Measurements from ENCODE around the gene DGKD.
A peak's percentile ranks its signal among the peaks of the same experiment; 100 is the strongest.
"Not testable (repeated sequence)": the region's sequence is repeated elsewhere in the genome, so short reads cannot be mapped to it uniquely, and the experiment has no call there.

The DGKD gene

GRCh38 chr2:233368756-233369155, 14.5 kb downstream of the DGKD start:
- peaks cover 60% of the 10 kb centered on the region for H3K4me1 Mint-ChIP-seq
- H3K4me3 Mint-ChIP-seq: no peak overlapping the region
- H3K9me3 Mint-ChIP-seq: no peaks in the 10 kb centered on the region
- H3K36me3 Mint-ChIP-seq: peaks cover 15% of the 10 kb centered on the region
- no peaks in the 10 kb centered on the region for H3K27me3 Mint-ChIP-seq
- H3K27ac Mint-ChIP-seq: no peak overlapping the region

- Mint-ChIP-seq H3K4me1 (peaks cover 57% of the 10 kb centered on the region), H3K27ac (no peak overlapping the region), H3K36me3 (peaks cover 12% of the 10 kb centered on the region), H3K27me3 (no peaks in the 10 kb centered on the region), H3K4me3 (no peak overlapping the region), H3K9me3 (no peaks in the 10 kb centered on the region)
These were observed 15.2 kb downstream of the DGKD start for GRCh38 chr2:233369462-233369861.

DNA sequence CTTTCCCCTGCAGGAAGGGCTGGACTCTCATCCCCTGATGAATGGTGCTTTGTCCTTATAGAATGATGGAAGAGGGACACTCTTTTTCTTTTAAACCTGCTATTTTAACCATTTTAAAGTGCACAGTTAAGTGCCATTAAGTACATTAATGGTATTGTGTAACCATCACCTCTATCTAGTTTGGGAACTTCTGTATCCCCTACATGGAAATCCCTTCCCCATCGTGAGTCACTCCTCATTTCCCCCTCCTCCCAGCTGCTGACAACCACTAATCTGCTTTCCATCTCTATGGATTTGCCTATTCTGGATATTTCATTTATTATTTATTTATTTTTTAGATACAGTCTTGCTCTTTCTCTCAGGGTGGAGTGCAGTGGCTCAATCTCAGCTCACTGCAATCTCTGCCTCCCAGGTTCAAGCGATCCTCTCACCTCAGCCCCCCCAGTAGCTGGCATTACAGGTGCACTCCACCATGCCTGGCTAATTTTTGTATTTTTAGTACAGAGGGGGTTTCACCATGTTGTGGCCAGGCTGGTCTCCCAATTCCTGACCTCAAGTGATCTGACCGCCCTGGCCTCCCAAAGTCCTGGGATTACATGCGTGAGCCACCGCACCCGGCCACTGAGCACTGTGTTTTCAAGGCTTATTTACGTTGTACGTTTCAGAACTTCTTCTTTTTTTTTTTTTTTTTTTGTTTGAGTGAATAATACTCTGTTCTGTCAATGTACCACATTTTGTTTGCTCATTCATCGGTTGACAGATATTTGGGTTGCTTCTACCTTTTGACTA, 15.8 kb downstream of the DGKD start:
- Mint-ChIP-seq H3K27me3 (no peaks in the 10 kb centered on the region), H3K27ac (no peak overlapping the region), H3K4me1 (peaks cover 52% of the 10 kb centered on the region), H3K9me3 (no peaks in the 10 kb centered on the region), H3K4me3 (no peak overlapping the region), H3K36me3 (peaks cover 9% of the 10 kb centered on the region)

DNA sequence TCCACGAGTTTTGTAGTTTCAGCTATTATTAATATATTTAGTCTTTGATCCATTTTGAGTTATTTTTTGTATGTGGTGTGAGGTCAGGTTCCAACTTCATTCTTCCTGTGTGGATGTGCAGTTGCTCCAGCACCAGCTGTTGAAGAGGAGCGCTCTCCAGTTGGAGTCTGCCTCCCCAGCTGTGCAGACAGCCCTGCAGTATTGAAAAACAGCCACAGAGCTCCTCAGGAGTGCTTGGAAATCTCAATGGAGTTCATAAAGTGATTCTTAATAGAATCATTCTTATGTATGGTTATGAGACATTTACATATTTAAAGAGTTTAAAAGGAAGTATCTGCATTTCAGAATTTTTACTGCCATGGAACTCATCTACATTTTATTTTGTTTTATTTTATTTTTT, 17.3 kb downstream of the DGKD start:
- peaks cover 53% of the 10 kb centered on the region for H3K4me1 Mint-ChIP-seq
- no peaks in the 10 kb centered on the region for H3K9me3 Mint-ChIP-seq
- peaks cover 6% of the 10 kb centered on the region for H3K36me3 Mint-ChIP-seq
- no peaks in the 10 kb centered on the region for H3K27me3 Mint-ChIP-seq
- H3K4me3 Mint-ChIP-seq: no peak overlapping the region
- peak overlapping the region; percentile 21 for H3K27ac Mint-ChIP-seq

DNA sequence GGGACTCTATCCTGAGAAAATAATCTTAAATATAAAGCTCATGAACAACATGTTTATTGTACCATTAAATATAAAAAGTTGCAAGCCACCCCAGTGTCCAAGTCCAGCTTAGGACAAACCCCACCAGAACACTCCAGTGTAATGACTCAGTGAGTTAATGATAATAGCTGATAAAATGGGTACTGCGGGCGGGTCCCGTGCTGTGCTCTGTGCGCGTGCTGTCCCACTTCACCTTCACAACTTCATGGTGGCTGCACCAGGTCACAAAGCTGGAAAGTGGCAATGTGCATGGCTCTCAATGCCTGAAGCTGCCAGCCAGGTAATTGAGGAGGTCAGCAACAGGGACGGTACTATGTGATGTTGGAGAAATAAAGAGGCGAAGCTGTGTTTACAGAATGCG, 18.6 kb downstream of the DGKD start:
- no peak overlapping the region for H3K27ac Mint-ChIP-seq
- no peaks in the 10 kb centered on the region for H3K9me3 Mint-ChIP-seq
- H3K4me3 Mint-ChIP-seq: no peak overlapping the region
- H3K36me3 Mint-ChIP-seq: peaks cover 9% of the 10 kb centered on the region
- no peaks in the 10 kb centered on the region for H3K27me3 Mint-ChIP-seq
- H3K4me1 Mint-ChIP-seq: peaks cover 56% of the 10 kb centered on the region

- no peak overlapping the region for H3K4me3 Mint-ChIP-seq
- no peaks in the 10 kb centered on the region for H3K27me3 Mint-ChIP-seq
- no peak overlapping the region for H3K27ac Mint-ChIP-seq
- peaks cover 9% of the 10 kb centered on the region for H3K36me3 Mint-ChIP-seq
- no peaks in the 10 kb centered on the region for H3K9me3 Mint-ChIP-seq
- peaks cover 56% of the 10 kb centered on the region for H3K4me1 Mint-ChIP-seq
These were observed 19.0 kb downstream of the DGKD start for GRCh38 chr2:233373316-233373715.

DNA sequence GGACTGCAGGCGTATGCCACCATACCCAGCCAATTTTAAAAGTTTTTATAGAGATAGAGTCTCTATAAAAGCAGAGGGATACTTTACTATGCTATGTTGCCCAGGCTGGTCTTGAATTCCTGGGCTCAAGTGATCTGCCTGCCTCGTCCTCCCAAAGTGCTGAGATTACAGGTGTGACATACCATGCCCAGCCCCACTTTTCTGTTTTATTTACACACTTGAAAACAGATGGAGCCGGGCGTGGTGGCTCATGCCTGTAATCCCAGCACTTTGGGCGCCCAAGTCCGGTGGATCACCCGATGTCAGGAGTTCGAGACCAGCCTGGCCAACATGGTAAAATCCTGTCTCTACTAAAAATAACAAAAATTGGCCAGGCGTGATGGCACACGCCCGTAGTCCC, 20.5 kb downstream of the DGKD start:
- not testable (repeated sequence) for H3K36me3 Mint-ChIP-seq, H3K27ac Mint-ChIP-seq, H3K27me3 Mint-ChIP-seq, H3K9me3 Mint-ChIP-seq, H3K4me3 Mint-ChIP-seq
- peaks cover 57% of the 10 kb centered on the region for H3K4me1 Mint-ChIP-seq

DNA sequence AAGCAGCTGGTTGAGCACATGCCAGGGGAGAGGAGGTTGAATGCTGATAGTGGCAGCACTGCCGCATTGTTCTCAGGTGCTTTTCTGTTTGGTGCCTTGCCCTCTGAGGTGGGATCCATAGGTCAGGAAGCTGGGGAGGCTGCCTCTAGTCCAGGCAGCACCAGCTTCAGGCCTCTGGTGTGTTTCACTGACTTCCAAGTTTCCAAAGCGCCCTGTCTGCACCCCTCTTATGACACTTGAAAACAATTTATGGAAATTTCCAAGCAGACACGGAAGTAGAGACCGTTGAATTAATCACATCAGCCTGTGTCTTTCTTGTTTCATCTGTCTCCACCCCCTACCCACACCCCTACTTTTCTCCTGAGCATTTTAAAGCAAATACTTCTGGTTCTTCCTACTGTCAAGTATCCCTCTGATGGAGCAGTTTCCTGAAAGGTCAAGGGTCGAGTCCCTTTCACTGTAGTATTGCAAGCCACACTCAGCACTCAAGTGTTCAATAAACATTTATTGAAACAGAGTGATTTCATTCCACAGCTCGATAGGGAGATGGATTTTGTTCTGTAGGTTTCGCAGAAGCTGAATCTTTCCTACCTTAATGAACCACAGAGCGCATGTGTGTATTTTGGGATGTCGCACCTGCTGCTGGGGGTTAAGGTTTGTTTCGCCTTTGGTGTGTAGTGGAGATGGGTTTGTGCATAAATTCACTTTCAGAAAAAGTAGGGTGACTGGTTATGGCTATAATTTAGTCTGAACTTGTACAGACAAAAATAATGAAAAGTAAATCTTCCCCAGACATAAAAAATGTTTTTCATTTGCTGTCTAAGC, 21.4 kb downstream of the DGKD start:
- no peaks in the 10 kb centered on the region for H3K27me3 Mint-ChIP-seq
- H3K27ac Mint-ChIP-seq: peak overlapping the region; percentile 48
- H3K36me3 Mint-ChIP-seq: peaks cover 9% of the 10 kb centered on the region
- no peaks in the 10 kb centered on the region for H3K9me3 Mint-ChIP-seq
- peaks cover 59% of the 10 kb centered on the region for H3K4me1 Mint-ChIP-seq
- H3K4me3 Mint-ChIP-seq: no peak overlapping the region

DNA sequence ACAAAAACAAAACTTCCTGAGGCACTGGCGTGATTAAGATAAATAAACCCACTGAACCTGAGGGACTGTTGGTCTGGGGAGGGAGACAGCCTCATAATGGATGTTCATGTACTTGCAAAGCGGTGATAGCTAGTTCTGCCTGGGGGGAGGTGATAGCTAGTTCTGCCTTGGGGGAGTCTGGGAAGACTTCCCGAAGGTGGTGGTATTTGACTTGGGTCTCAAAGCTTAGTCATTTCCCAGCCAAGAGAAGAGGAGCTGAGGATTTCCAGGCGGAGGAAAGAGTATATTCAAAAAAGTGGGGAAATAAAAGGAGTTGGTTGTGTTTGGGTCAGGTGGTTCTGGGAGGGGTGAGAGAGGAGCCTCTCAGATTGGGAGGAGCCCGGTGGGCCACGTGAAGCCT, 24.7 kb downstream of the DGKD start:
- Mint-ChIP-seq H3K27ac (peak overlapping the region; percentile 13), H3K9me3 (no peaks in the 10 kb centered on the region), H3K4me1 (peaks cover 72% of the 10 kb centered on the region), H3K27me3 (no peaks in the 10 kb centered on the region), H3K36me3 (peaks cover 7% of the 10 kb centered on the region), H3K4me3 (no peak overlapping the region)

GRCh38 chr2:233379441-233379840, 25.1 kb downstream of the DGKD start:
- Mint-ChIP-seq H3K4me3 (no peak overlapping the region), H3K27me3 (no peaks in the 10 kb centered on the region), H3K9me3 (no peaks in the 10 kb centered on the region), H3K27ac (peak overlapping the region; percentile 13), H3K36me3 (peaks cover 7% of the 10 kb centered on the region), H3K4me1 (peaks cover 76% of the 10 kb centered on the region)

GRCh38 chr2:233380132-233380895, 26.0 kb downstream of the DGKD start:
- Mint-ChIP-seq H3K9me3 (no peaks in the 10 kb centered on the region), H3K27me3 (no peaks in the 10 kb centered on the region), H3K4me3 (no peak overlapping the region), H3K27ac (peak overlapping the region; percentile 63), H3K4me1 (peaks cover 82% of the 10 kb centered on the region), H3K36me3 (peaks cover 7% of the 10 kb centered on the region)

DNA sequence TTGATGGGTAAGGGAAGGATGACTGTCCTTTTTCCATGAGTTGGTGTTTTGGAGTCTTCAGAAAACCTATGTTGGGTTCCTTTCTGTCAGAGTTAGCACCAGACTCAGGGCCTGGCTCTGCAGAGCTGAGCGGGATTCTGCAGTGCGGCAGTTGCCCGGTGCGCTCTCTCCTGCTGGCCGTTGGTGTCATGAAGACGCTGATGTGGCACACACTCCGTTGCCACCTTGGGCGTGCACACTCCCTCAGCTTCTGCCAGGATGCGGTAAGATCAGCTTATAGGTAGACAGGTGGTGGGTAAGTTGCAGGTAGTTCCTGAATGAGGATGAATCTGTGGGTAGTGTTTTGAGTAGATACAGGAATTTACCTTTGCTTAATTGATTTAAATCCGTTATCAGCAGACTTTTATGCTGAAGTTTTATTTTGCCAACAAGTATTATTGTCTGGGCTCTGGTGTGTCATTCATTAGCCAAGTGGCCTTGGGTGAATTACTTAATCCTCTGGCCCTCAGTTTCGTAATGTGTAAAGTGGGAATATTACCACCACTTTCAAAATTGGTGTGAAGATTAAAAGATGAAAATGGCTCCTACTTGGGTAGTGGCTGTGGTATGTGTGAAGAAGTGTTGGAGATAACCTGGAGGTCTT, 26.8 kb downstream of the DGKD start:
- no peaks in the 10 kb centered on the region for H3K27me3 Mint-ChIP-seq
- peak overlapping the region; percentile 86 for H3K27ac Mint-ChIP-seq
- H3K9me3 Mint-ChIP-seq: no peaks in the 10 kb centered on the region
- peaks cover 82% of the 10 kb centered on the region for H3K4me1 Mint-ChIP-seq
- H3K36me3 Mint-ChIP-seq: peaks cover 7% of the 10 kb centered on the region
- H3K4me3 Mint-ChIP-seq: peak overlapping the region; percentile 27

- Mint-ChIP-seq H3K4me3 (peak overlapping the region; percentile 27), H3K36me3 (peaks cover 7% of the 10 kb centered on the region), H3K9me3 (no peaks in the 10 kb centered on the region), H3K4me1 (peaks cover 85% of the 10 kb centered on the region), H3K27ac (no peak overlapping the region), H3K27me3 (no peaks in the 10 kb centered on the region)
These were observed 27.3 kb downstream of the DGKD start for GRCh38 chr2:233381638-233381995.

DNA sequence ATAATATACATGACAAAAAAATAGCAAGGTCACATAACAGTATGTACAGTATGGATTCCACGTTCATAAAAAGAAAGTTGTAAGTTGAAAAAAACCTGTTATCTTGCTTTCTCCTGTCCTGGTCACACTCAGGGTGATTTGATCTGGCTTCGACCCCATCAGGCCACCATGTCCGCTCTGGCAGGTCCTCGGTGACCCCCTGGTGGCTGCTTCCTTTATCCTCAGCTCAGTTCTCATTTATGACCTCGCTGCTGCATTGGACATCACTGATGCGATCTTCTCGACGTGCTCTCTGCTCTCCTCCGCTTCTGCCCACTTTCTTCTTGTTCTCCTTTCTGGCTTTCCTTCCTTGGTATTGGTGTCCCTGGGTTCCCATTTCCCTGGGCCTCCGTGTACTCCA, 29.7 kb downstream of the DGKD start:
- H3K4me1 Mint-ChIP-seq: peaks cover 84% of the 10 kb centered on the region
- H3K27me3 Mint-ChIP-seq: no peaks in the 10 kb centered on the region
- H3K36me3 Mint-ChIP-seq: peaks cover 3% of the 10 kb centered on the region

GRCh38 chr2:233384811-233385488, 30.7 kb downstream of the DGKD start:
- Mint-ChIP-seq H3K4me1 (peaks cover 84% of the 10 kb centered on the region), H3K27me3 (no peaks in the 10 kb centered on the region), H3K9me3 (no peaks in the 10 kb centered on the region), H3K36me3 (peaks cover 4% of the 10 kb centered on the region), H3K4me3 (peak overlapping the region; percentile 63), H3K27ac (peak overlapping the region; percentile 82)

More for the DNA sequence above, 29.7 kb downstream of the DGKD start:
- Mint-ChIP-seq H3K9me3 (no peaks in the 10 kb centered on the region), H3K27ac (no peak overlapping the region), H3K4me3 (no peak overlapping the region)

Measured in activated naive CD4-positive, alpha-beta T cell treated with anti-CD3 and anti-CD28 coated beads, Interleukin-2, amount 50 U/mL, for 24 hours (primary cell).